GM12878 (cell line): Measurements from ENCODE around the gene ADD1. TPM values are rescaled to one million over a fixed set of nuclear protein-coding genes. Genes with fewer than 3 reads are reported as not detected.

Experiments
- ATAC-seq: fragments of 200-7000 bp; cut with Tn5 transposase; 3 replicates; pipeline ENCODE4 v1.9.1; 2020; ENCODE audit warnings: mild to moderate bottlenecking, moderate library complexity
- BruUV-seq: library from RNA; stranded (reverse); fragments of 400-500 nt; replicated peaks from 2 replicates; lab custom pipeline; 2021; lab: Mats Ljungman, UMichigan
- CTCF ChIA-PET: fragments of 300-600 bp; sonication (Branson Sonifier 250); formaldehyde crosslinking; extraction: SDS; loops from one replicate; lab custom pipeline; 2021; ENCODE audit warnings: inconsistent platforms; lab: Yijun Ruan, JAX
- POLR2A ChIA-PET: fragments of 350-600 bp; formaldehyde crosslinking; extraction: SDS; loops from one replicate; lab custom pipeline; 2021; ENCODE audit warnings: inconsistent platforms; lab: Charles Lee
- RAD21 ChIA-PET: fragments of 300-600 bp; sonication (Branson Sonifier 250); formaldehyde crosslinking; loops from one replicate; lab custom pipeline; 2023; ENCODE audit warnings: antibody characterized with exemption; ENCODE audit not compliant: unreplicated experiment; lab: Charles Lee
- SMC1A ChIA-PET: fragments of 300-600 bp; sonication (Branson Sonifier 250); formaldehyde crosslinking; loops from one replicate; lab custom pipeline; 2023; ENCODE audit not compliant: unreplicated experiment, uncharacterized antibody; lab: Charles Lee
- DNase-seq: peaks from one replicate; pipeline ENCODE4 v3.0.0-alpha.2; 2011; ENCODE audit warnings: low read depth, low spot score
- FAIRE-seq: peaks from 3 replicates; lab custom pipeline; 2011; peaks lifted over from hg19 to GRCh38; lab: Jason Lieb, UNC
- H2AFZ ChIP-seq: 2 replicates; pipeline ENCODE4 v1.6.0; 2011; ENCODE audit warnings: low read depth, low read length, control low read depth; ENCODE audit not compliant: control insufficient read depth
- H3K27ac ChIP-seq: 2 replicates; pipeline ENCODE4 v1.5.1; 2011; ENCODE audit warnings: control low read depth; ENCODE audit not compliant: control insufficient read depth, insufficient read depth
- H3K27me3 ChIP-seq, 2 experiments: replicated peaks in 1 of 2; 2 replicates each; pipeline versions ENCODE4 v1.6.0 to v1.6.1; 2011; ENCODE audit warnings: low read length in 1 of 2; ENCODE audit not compliant: control insufficient read depth in 2 of 2, insufficient read depth in 2 of 2
- H3K36me3 ChIP-seq, 2 experiments: 2 replicates each; pipeline ENCODE4 v1.5.1; 2011; ENCODE audit warnings: low read length in 1 of 2; ENCODE audit not compliant: control insufficient read depth in 2 of 2, insufficient read depth in 2 of 2
- H3K4me1 ChIP-seq: 2 replicates; pipeline ENCODE4 v1.6.1; 2011; ENCODE audit warnings: mild to moderate bottlenecking, low read length, moderate library complexity, mixed read lengths; ENCODE audit not compliant: control insufficient read depth, insufficient read depth
- H3K4me2 ChIP-seq: 2 replicates; pipeline ENCODE4 v1.6.0; 2011; ENCODE audit warnings: control low read depth; ENCODE audit not compliant: control insufficient read depth, insufficient read depth
- H3K4me3 ChIP-seq: fragments of 200-600 bp; sonication (generic); 2 replicates; pipeline ENCODE4 v1.5.1; 2016
- H3K79me2 ChIP-seq: 2 replicates; pipeline ENCODE4 v1.6.0; 2011; ENCODE audit warnings: low read length; ENCODE audit not compliant: control insufficient read depth, insufficient read depth
- H3K9ac ChIP-seq: 2 replicates; pipeline ENCODE4 v1.8.0; 2011; ENCODE audit warnings: low read length, control low read depth, mixed read lengths; ENCODE audit not compliant: control insufficient read depth, insufficient read depth
- H3K9me3 ChIP-seq: replicated peaks from 3 replicates; pipeline ENCODE4 v1.5.1; 2011; ENCODE audit warnings: mild to moderate bottlenecking, low read length; ENCODE audit not compliant: control insufficient read depth, insufficient read depth
- H4K20me1 ChIP-seq: 2 replicates; pipeline ENCODE4 v1.6.0; 2011; ENCODE audit not compliant: control insufficient read depth, insufficient read depth
- DPF2 ChIP-seq: fragments of 450-650 bp; IDR thresholded peaks from 2 replicates; pipeline ENCODE4 v1.6.1; 2017; ENCODE audit warnings: mild to moderate bottlenecking
- NFXL1 ChIP-seq: fragments of 450-650 bp; IDR thresholded peaks from 2 replicates; pipeline ENCODE4 v1.6.1; 2017; ENCODE audit warnings: antibody characterized with exemption, mild to moderate bottlenecking, borderline replicate concordance
- RB1 ChIP-seq: fragments of 450-650 bp; formaldehyde crosslinking; IDR thresholded peaks from 2 replicates; pipeline ENCODE4 v1.6.1; 2017; ENCODE audit warnings: mild to moderate bottlenecking, borderline replicate concordance
- SUPT20H ChIP-seq: IDR thresholded peaks from 2 replicates; pipeline ENCODE4 v1.6.1; 2011; ENCODE audit warnings: low read depth, mild to moderate bottlenecking, low read length, moderate library complexity, borderline replicate concordance; ENCODE audit not compliant: control insufficient read depth
- ZSCAN29 ChIP-seq: fragments of 450-650 bp; IDR thresholded peaks from 2 replicates; pipeline ENCODE4 v1.6.1; 2017; ENCODE audit warnings: mild to moderate bottlenecking, moderate library complexity
- WGBS: methylation state at CpG from one replicate; pipeline ENCODE4 v1.1.6; 2016; ENCODE audit warnings: low lambda C conversion rate; ENCODE audit not compliant: insufficient replicate concordance, insufficient coverage; ENCODE audit errors: missing lambda C conversion rate; 5-methylcytosine and 5-hydroxymethylcytosine counted together
- in situ Hi-C: fragments of 300-500 bp; cut with MboI; formaldehyde crosslinking; loops from 9 replicates; pipeline ENCODE4 v1.14.3; 2018; ENCODE audit warnings: mixed read lengths
- intact Hi-C: fragments of 100-400 bp; cut with micrococcal nuclease; formaldehyde crosslinking; loops from one replicate; pipeline ENCODE4 v1.14.2; 2022; ENCODE audit not compliant: unreplicated experiment
- polyA plus RNA-seq, 11 experiments: library from polyadenylated mRNA; depleted of rRNA in 4 of 11; unstranded in 6 of 11; stranded (reverse) in 5 of 11; fragments of >200 nt; fragmentation: Nextera tagmentation in 4 of 11; fragmentation: Illumina TruSeq in 1 of 11; extraction: Ambion mirVana in 4 of 11; extraction: Trizol in 1 of 11; gene quantifications; 1 replicate in 1 of 11; 2 replicates in 10 of 11; pipeline versions ENCODE4 v1.2.1 to v1.2.3, GENCODE V29; 2011 to 2016; ENCODE audit warnings: inconsistent platforms in 2 of 11, missing spikeins in 2 of 11, low read depth in 1 of 11
- total RNA-seq, 4 experiments: library from RNA; depleted of rRNA in 3 of 4; stranded (reverse); fragments of >200 nt in 3 of 4; fragmentation: Illumina TruSeq in 1 of 4; extraction: Trizol in 1 of 4; gene quantifications; 2 replicates each; pipeline versions ENCODE4 v1.2.1 to v1.2.3, GENCODE V29; 2013 to 2021
- TF ChIP-seq, protein P1 (sequence below): fragments of 450-650 bp; conservative IDR thresholded peaks from 2 replicates; pipeline ENCODE4 v1.6.1; 2017; ENCODE audit warnings: mild to moderate bottlenecking, moderate library complexity
- TF ChIP-seq, protein P2 (sequence below): IDR thresholded peaks from 2 replicates; pipeline ENCODE4 v1.6.1; 2012; ENCODE audit warnings: improper control_type of control experiment, low read depth, low read length; ENCODE audit not compliant: insufficient replicate concordance
- TF ChIP-seq, protein P3 (sequence below): IDR thresholded peaks from 2 replicates; pipeline ENCODE4 v1.6.1; 2012; ENCODE audit warnings: mild to moderate bottlenecking, low read depth, low read length

Gene ADD1
- total and polyA plus RNA-seq, 10 of the 15 experiments (the other 5 are each of a cell fraction or from before 2014, with no cell fraction given): 21.6 to 182 (median 105) TPM

GRCh38 chr4:2817701-2818350, 25.8 kb upstream of the ADD1 start (continued):
- TF ChIP-seq ZSCAN29: no peak
- peak; percentile 25; the same call in 1 of the 2 replicates for TF ChIP-seq RB1
- TF ChIP-seq SUPT20H: no peak
- no peak for TF ChIP-seq DPF2
- no peak for TF ChIP-seq NFXL1

GRCh38 chr4:2818351-2818939, 25.2 kb upstream of the ADD1 start:
- Histone ChIP-seq H3K4me1 (peaks cover 35% of the 10 kb centered on the region), H3K79me2 (peaks cover 47% of the 10 kb centered on the region), H3K4me2 (peak overlapping the region; percentile 80), H4K20me1 (peaks cover 6% of the 10 kb centered on the region; the same call in 1 of the 2 replicates), H3K9me3 (no peaks in the 10 kb centered on the region), H3K27me3 (no peaks in the 10 kb centered on the region), H3K27ac (peak overlapping the region; percentile 37; the same call in 1 of the 2 replicates), H3K9ac (peak overlapping the region; percentile 58; the same call in 1 of the 2 replicates), H2AFZ (peak overlapping the region; percentile 18; the same call in 1 of the 2 replicates), H3K36me3 (peaks cover 0 to 21% of the 10 kb centered on the region in 2 experiments; a peak in 3 of 4 replicates), H3K4me3 (peak overlapping the region; percentile 60)
- FAIRE-seq (no peak), ATAC-seq (peak; percentile 9), DNase-seq (no peak)
- WGBS: 20% methylated on average over 44 of the region's 54 CpGs
- ChIA-PET CTCF (interaction anchor here (1.1 to 1.3 kb wide), 4 partner anchors 31 to 140 kb away, joined by 3 to 6 read pairs (median 3); no protein-coding TSS in a partner anchor), POLR2A (interaction anchor here (0.6 to 0.8 kb wide), 2 partner anchors 40 to 252 kb away, joined by 3 to 4 read pairs; no protein-coding TSS in a partner anchor), SMC1A (interaction anchor here (1.0 to 1.7 kb wide), 8 partner anchors 33 to 73 kb away, joined by 3 to 5 read pairs (median 4); no protein-coding TSS in a partner anchor), RAD21 (interaction anchor here (0.8 to 1.4 kb wide), 3 partner anchors 17 to 117 kb away, joined by 3 to 4 read pairs (median 4); no protein-coding TSS in a partner anchor)
- no TSS peak for BruUV-seq
- intact Hi-C loops: no loop called here
- in situ Hi-C loops: no loop called here
- TF ChIP-seq, protein P1, sequence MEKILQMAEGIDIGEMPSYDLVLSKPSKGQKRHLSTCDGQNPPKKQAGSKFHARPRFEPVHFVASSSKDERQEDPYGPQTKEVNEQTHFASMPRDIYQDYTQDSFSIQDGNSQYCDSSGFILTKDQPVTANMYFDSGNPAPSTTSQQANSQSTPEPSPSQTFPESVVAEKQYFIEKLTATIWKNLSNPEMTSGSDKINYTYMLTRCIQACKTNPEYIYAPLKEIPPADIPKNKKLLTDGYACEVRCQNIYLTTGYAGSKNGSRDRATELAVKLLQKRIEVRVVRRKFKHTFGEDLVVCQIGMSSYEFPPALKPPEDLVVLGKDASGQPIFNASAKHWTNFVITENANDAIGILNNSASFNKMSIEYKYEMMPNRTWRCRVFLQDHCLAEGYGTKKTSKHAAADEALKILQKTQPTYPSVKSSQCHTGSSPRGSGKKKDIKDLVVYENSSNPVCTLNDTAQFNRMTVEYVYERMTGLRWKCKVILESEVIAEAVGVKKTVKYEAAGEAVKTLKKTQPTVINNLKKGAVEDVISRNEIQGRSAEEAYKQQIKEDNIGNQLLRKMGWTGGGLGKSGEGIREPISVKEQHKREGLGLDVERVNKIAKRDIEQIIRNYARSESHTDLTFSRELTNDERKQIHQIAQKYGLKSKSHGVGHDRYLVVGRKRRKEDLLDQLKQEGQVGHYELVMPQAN: 0 out of 2 replicates have a peak, but pooled peaks have one; percentile 39
- peak; percentile 29; the same call in 1 of the 2 replicates for TF ChIP-seq DPF2
- TF ChIP-seq, protein P2, sequence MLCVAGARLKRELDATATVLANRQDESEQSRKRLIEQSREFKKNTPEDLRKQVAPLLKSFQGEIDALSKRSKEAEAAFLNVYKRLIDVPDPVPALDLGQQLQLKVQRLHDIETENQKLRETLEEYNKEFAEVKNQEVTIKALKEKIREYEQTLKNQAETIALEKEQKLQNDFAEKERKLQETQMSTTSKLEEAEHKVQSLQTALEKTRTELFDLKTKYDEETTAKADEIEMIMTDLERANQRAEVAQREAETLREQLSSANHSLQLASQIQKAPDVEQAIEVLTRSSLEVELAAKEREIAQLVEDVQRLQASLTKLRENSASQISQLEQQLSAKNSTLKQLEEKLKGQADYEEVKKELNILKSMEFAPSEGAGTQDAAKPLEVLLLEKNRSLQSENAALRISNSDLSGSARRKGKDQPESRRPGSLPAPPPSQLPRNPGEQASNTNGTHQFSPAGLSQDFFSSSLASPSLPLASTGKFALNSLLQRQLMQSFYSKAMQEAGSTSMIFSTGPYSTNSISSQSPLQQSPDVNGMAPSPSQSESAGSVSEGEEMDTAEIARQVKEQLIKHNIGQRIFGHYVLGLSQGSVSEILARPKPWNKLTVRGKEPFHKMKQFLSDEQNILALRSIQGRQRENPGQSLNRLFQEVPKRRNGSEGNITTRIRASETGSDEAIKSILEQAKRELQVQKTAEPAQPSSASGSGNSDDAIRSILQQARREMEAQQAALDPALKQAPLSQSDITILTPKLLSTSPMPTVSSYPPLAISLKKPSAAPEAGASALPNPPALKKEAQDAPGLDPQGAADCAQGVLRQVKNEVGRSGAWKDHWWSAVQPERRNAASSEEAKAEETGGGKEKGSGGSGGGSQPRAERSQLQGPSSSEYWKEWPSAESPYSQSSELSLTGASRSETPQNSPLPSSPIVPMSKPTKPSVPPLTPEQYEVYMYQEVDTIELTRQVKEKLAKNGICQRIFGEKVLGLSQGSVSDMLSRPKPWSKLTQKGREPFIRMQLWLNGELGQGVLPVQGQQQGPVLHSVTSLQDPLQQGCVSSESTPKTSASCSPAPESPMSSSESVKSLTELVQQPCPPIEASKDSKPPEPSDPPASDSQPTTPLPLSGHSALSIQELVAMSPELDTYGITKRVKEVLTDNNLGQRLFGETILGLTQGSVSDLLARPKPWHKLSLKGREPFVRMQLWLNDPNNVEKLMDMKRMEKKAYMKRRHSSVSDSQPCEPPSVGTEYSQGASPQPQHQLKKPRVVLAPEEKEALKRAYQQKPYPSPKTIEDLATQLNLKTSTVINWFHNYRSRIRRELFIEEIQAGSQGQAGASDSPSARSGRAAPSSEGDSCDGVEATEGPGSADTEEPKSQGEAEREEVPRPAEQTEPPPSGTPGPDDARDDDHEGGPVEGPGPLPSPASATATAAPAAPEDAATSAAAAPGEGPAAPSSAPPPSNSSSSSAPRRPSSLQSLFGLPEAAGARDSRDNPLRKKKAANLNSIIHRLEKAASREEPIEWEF: no peak
- TF ChIP-seq, protein P3, sequence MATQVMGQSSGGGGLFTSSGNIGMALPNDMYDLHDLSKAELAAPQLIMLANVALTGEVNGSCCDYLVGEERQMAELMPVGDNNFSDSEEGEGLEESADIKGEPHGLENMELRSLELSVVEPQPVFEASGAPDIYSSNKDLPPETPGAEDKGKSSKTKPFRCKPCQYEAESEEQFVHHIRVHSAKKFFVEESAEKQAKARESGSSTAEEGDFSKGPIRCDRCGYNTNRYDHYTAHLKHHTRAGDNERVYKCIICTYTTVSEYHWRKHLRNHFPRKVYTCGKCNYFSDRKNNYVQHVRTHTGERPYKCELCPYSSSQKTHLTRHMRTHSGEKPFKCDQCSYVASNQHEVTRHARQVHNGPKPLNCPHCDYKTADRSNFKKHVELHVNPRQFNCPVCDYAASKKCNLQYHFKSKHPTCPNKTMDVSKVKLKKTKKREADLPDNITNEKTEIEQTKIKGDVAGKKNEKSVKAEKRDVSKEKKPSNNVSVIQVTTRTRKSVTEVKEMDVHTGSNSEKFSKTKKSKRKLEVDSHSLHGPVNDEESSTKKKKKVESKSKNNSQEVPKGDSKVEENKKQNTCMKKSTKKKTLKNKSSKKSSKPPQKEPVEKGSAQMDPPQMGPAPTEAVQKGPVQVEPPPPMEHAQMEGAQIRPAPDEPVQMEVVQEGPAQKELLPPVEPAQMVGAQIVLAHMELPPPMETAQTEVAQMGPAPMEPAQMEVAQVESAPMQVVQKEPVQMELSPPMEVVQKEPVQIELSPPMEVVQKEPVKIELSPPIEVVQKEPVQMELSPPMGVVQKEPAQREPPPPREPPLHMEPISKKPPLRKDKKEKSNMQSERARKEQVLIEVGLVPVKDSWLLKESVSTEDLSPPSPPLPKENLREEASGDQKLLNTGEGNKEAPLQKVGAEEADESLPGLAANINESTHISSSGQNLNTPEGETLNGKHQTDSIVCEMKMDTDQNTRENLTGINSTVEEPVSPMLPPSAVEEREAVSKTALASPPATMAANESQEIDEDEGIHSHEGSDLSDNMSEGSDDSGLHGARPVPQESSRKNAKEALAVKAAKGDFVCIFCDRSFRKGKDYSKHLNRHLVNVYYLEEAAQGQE: no peak
